HL-60/S4 (cell line): ENCODE measurements around the gene GP1BB.

Experiments used
- in situ Hi-C: fragments of 300-500 bp; cut with MboI; formaldehyde crosslinking; loops from 2 replicates; pipeline ENCODE4 v1.14.3; 2022; ENCODE audit warnings: low sequenced_read_pairs

The GP1BB gene

DNA sequence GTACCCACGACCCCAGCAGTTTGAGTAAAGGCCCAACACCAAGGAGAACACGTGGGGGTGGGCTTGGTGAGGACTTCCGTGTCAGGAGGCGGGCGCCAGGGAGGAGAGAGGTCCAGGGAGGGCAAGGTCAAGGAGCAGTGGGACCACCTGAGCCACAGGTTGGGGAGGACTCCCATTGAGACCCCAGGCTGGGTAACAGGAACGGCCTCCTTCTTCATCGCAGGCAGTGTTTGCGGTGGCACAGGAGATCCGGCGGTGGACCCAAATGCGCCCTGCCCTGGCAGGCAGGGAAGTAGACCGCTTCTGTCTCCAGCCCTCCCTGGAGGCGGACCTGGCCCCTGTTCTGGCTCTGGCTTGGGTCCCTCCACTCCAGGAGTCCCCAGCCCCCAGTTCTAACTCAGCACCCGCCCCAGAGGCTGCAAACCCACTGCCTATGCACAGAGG, 31.4 kb downstream of the GP1BB start:
- in situ Hi-C loops = no loop called here

GRCh38 chr22:19755145-19755710, 31.9 kb downstream of the GP1BB start:
- in situ Hi-C loops = no loop called here

- in situ Hi-C loops = no loop called here
These were observed 32.5 kb downstream of the GP1BB start for GRCh38 chr22:19755722-19756287.

DNA sequence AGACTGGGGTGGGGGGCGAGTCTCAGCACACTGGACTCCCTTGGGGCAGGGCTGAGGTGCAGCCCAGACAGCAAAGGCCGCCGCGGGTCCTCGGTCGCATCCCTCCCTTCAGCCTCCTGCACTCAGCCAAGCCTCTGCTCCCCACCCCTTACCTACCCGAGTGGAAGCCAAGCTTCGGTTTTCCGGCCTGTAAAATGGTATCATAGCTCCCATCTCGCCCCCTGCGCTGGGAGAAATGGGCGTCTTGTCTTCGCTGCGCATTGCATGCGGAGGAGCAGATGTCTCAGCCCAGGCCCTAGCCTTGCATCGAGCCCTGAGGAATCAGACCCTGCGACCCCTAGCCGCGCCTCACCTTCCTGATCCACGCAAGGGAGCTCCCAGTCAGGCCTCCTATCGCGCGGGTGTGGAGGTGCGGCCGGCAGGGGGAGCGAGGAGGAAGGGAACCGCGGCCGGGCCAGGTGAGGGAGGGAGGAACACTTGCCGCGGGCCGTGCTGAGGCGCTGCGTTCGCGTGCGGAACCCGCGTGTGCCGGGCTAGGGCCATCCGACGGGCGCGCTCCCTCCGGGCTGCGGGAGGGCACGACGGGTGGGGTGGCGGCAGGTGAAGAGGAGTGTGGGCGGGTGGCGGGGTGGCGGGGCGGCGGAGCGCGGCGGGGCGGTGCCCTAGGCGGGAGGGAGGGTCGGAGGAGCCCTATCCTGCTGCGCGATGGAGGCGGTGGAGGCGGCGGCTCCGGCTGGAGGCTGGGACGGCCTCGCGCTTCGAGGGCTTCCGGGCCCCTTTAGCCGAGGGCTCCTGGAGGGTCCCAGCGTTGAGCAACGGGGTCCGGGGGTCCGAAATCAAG, 33.2 kb downstream of the GP1BB start:
- in situ Hi-C loops = no loop called here

DNA sequence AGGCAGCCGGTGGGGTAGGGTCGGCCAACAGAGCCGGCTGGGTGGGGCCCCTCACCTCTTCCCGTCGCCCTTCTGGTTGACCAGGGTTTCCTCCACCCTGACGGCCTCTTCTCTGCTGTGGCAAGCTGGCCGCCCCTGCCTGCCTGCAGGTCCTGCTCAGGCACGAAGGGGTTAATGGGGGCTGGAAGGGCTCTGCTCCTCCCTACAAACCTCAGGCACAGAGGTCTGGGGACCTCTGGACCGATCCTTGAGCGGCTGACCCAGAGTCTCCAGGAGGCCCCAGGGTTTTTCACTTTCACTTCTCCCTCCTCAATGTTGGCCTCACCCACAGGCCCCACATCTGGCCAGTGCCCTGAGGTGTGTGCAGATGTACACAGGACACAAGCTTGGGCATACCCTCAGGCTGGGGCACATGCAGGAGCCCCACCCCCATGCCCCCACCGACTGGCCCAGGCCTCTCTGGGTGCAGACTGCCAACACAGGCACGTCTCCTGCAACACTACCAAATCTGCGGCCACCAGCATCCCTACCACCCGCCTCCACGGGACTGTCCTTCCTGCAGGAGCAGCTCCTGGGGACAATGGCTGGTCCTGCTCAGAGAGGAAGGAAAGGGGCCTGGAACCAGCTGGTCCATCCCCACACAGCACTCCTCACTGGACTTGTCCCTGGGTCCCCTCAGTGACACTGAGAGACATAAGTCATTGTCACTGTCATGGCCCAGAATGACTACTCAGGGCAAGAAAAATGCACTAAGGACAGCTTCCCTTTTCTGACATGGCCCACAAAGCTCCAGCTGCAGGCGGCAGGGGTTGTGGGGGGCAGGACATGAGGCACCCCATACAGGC, 34.0 kb downstream of the GP1BB start:
- in situ Hi-C loops = no loop called here

GRCh38 chr22:19757985-19758895, 34.9 kb downstream of the GP1BB start:
- in situ Hi-C loops = no loop called here

GRCh38 chr22:19758896-19759426, 35.6 kb downstream of the GP1BB start:
- in situ Hi-C loops = no loop called here

DNA sequence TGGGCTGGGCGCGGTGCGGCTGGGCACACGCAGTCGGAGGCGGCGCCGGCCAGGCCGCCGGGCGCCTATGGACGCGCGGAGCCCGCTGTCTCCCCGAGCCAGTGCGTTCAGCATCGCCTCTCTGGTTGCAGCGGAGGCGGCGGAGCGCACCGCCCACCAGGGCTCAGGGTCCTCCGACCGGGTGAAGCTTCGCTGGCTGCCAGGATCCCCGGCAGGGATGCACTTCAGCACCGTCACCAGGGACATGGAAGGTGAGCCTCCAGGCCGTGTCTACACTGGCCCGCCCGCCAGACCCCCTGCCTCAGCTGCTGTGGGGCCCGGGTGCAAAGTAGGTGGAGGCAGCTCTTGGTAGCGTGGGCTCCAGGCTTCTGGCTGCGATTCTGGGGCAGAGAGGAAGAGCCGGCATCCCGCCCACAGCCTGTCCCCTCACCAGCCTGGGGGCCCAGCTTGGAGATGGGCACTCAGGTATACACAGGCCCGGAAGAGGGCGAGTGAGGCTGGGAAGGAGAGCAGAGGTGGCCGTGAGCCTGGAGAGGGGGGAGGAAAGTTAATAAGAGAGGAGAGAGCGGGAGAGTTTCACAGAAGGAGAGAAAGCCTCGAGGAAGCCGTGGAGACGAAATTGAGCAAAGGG, 36.2 kb downstream of the GP1BB start:
- in situ Hi-C loops = no loop called here

DNA sequence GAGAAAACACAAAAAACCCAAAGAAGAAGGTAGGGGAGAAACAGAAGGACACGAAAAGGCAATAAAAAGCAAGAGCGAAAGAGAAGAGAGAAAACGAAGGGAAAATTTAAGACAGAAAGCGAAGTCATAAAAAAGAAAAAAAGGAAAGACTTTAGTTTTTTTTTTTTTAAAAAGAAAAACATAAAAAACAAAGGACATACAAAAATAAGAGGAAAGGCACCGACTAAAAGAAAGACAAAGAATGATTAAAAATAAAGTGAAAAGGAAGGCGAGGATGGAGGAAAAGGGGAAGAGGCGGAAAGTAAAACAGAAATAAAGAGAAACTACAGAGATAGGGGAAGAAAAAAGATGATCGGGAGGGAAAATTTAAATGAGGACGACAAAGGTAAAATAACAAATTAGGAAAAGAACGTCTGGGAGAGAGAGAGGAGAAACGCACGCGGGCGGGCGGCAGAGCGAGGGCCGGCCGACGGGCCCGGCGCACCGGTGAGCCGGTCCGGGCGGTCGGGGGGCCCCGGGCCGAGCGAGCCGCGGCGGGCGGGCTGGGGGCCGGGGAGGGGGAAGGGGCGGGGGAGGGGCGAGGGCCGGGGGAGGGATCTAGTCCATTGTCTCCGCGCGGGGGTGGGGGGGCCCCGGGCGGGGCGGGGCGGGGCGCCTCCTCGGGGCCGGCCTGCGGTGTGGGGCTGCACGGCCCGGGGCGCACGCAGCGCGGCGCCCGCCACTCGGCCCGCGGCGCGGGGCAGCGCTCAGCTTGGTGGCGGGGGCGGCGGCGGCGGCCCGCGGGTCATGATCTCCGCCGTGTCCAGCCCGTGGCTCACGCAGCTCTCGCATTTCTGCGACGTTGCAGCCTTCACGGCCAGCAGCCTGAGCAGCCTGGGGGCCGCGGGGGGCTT, 37.0 kb downstream of the GP1BB start, which contains the start of gene TBX1:
TBX1 (plus strand) TSS at position 721 of the 893 bp plus-strand sequence; CDS start at position 787, 66 bp downstream.
- in situ Hi-C loops = no loop called here

- in situ Hi-C loops = no loop called here
These were observed 37.8 kb downstream of the GP1BB start for GRCh38 chr22:19760951-19761724.

DNA sequence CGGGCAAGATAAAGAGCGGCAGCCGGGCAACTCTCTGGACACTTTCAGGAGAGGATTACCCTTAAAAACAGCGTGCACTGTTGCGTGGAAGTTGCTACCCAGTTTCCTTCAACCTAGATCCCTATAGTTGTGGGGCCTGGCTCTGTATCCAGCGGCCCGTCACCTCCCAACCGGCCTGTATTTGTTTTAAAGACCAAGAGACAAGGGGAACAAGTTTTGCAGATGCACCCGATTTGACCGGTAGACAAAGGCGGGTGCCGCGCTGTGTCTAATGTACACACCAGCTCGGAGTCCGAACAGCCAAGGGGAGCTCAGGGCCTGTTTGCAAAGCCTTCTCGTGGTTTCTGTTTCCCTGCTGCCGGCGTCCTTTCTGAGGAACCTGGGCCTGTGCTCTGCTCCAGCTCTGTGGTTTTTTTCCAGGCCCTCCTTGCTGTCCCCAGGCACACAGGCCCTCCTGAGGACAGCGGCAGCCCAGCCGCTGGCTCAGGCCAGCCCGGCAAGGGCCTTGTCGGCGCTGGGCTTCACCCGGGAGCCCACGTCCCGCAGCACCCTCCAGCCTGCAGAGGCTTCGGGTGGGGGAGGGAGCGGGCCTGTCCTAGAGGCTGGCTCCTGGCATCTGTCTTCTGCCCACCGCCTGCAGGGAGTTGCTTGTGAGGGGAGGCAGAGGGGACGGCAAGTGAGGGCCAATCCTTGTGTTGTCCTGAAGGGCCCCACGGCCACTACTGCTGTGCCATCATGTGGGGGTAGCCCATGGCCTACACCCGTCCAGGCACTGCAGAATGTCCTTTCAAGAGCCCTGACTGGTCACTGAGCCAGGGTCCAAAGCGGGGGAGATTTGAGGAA, 38.6 kb downstream of the GP1BB start:
- in situ Hi-C loops = no loop called here

- in situ Hi-C loops = no loop called here
These were observed 39.5 kb downstream of the GP1BB start for GRCh38 chr22:19762568-19763457.

DNA sequence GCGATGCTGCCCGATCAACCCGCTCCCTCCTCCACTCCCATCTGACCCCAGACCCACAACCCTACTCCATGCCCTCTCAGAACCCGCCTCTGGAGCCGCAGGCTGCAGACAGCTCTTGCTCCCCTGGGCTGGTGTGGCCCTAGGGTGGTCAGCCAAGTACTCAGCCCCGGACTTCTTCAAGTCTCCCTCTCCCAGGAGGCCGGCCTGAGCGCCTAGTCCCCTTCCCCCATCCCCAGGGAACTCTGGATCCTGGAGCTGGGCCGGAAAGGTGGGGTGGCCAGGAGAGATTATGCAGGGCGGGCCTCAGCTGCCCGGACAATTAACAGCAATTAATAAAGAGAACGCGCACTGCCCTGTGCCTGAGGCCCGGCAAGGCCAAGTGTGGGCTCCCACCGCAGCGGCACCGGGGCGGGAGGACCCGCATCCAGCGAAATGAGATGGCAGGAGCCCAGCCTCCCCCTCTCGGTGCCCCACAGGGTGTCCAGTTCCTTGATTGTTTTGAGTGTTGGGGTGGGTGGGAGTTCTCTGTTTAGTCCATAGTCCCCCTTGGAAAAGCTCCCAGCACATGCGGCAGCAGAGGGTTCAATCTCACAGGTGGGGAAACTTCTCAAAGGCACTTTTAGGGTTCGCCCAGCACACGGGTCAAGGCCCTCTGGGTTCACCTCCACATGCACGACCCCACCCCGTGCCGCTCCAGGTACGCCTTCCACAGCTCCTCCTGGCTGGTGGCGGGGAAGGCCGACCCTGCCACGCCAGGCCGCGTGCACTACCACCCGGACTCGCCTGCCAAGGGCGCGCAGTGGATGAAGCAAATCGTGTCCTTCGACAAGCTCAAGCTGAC, 40.3 kb downstream of the GP1BB start:
- in situ Hi-C loops = no loop called here

DNA sequence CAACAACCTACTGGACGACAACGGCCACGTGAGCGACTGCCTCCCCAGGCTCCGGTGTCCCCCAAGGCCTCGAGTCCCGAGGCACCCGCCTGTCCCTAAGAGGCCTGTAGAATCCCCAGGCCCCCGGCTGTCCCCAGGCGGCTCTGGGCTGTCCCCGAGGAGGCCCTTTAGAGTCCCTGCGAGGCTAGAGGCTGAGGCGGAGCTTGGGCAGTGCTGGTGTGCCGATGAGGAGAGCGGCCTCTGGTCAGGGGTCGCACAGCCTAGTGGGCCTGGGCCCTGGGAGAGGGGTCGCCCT, 40.9 kb downstream of the GP1BB start:
- in situ Hi-C loops = no loop called here
